SU-DHL-6 (cell line): ENCODE results near the gene GCN1.

Experiments
- H2AFZ ChIP-seq: fragments of 200-600 bp; sonication (generic); 2 replicates; pipeline ENCODE4 v1.6.1; 2014; ENCODE audit warnings: low read depth, mild to moderate bottlenecking, moderate library complexity, mixed read lengths, antibody characterized with exemption, low read length; ENCODE audit not compliant: severe bottlenecking
- H3F3A ChIP-seq: fragments of 200-600 bp; shearing (Covaris generic); 2 replicates; pipeline ENCODE4 v1.6.0; 2016; ENCODE audit warnings: antibody characterized with exemption, mild to moderate bottlenecking; ENCODE audit not compliant: insufficient read depth
- H3K27ac ChIP-seq: fragments of 200-600 bp; sonication (generic); 2 replicates; pipeline ENCODE4 v1.5.1; 2016; ENCODE audit warnings: low read depth, mild to moderate bottlenecking, low read length, moderate library complexity, mixed read lengths
- H3K27me3 ChIP-seq: fragments of 200-600 bp; sonication (generic), shearing (Covaris generic); 2 replicates; pipeline ENCODE4 v1.6.0; 2014; ENCODE audit warnings: mild to moderate bottlenecking, low read length
- H3K36me3 ChIP-seq: fragments of 200-600 bp; sonication (generic); 2 replicates; pipeline ENCODE4 v1.6.1; 2014; ENCODE audit warnings: mild to moderate bottlenecking, low read length, mixed read lengths
- H3K4me2 ChIP-seq: fragments of 300-600, 200-600 bp; shearing (Covaris generic), sonication (generic); 2 replicates; pipeline ENCODE4 v1.6.0; 2014; ENCODE audit warnings: low read length, low read depth, mild to moderate bottlenecking; ENCODE audit not compliant: poor library complexity, severe bottlenecking
- H3K4me3 ChIP-seq: fragments of 200-600 bp; sonication (generic); 2 replicates; pipeline ENCODE4 v1.5.1; 2014; ENCODE audit warnings: antibody characterized with exemption, low read length, mild to moderate bottlenecking, mixed read lengths; ENCODE audit not compliant: insufficient read depth, poor library complexity, severe bottlenecking
- H3K79me2 ChIP-seq: fragments of 200-600 bp; sonication (generic); 2 replicates; pipeline ENCODE4 v1.6.1; 2014; ENCODE audit warnings: mild to moderate bottlenecking, low read length, moderate library complexity; ENCODE audit not compliant: insufficient read depth
- H3K9ac ChIP-seq: fragments of 200-600 bp; sonication (generic); 2 replicates; pipeline ENCODE4 v1.7.0; 2014; ENCODE audit warnings: mild to moderate bottlenecking, low read length
- H3K9me2 ChIP-seq: fragments of 200-600 bp; sonication (generic); replicated peaks from 2 replicates; pipeline ENCODE4 v1.6.1; 2014; ENCODE audit warnings: low read length; ENCODE audit not compliant: insufficient read depth
- H3K9me3 ChIP-seq: fragments of 200-600 bp; sonication (generic); 2 replicates; pipeline ENCODE4 v1.6.1; 2014; ENCODE audit warnings: low read length, mixed read lengths; ENCODE audit not compliant: insufficient read depth
- H4K20me1 ChIP-seq: fragments of 200-600 bp; sonication (generic); 2 replicates; pipeline ENCODE4 v1.6.1; 2014; ENCODE audit warnings: low read depth, mild to moderate bottlenecking, antibody characterized with exemption, low read length, moderate library complexity, mixed read lengths
- CTCF ChIP-seq: fragments of 200-600 bp; sonication (generic); IDR thresholded peaks from one replicate; pipeline ENCODE4 v1.5.1; 2017; ENCODE audit warnings: antibody characterized with exemption, mild to moderate bottlenecking, low read length, moderate library complexity; ENCODE audit not compliant: insufficient read depth, poor library complexity, severe bottlenecking
- EZH2phosphoT487 ChIP-seq: fragments of 200-600 bp; sonication (generic), shearing (Covaris generic); conservative IDR thresholded peaks from 2 replicates; pipeline ENCODE4 v1.6.1; 2018; ENCODE audit warnings: mild to moderate bottlenecking, antibody characterized with exemption, low read length, moderate library complexity, mixed read lengths

The GCN1 gene

GRCh38 chr12:120121766-120122293 is 72.7 kb downstream of the GCN1 start:
- no peak for TF ChIP-seq CTCF
- no peak for TF ChIP-seq EZH2phosphoT487
- Histone ChIP-seq H3F3A (peaks cover 41% of the 10 kb centered on the region), H4K20me1 (no peaks in the 10 kb centered on the region), H3K36me3 (peaks cover 3% of the 10 kb centered on the region; the same call in 1 of the 2 replicates), H3K9ac (peak overlapping the region; percentile 6; the same call in 1 of the 2 replicates), H3K27me3 (no peaks in the 10 kb centered on the region), H3K27ac (peak overlapping the region; percentile 69), H3K4me2 (peak overlapping the region; percentile 35), H3K9me3 (no peaks in the 10 kb centered on the region), H3K9me2 (no peaks in the 10 kb centered on the region), H2AFZ (no peak overlapping the region), H3K79me2 (peaks cover 20% of the 10 kb centered on the region), H3K4me3 (no peak overlapping the region)

- Histone ChIP-seq H3K9me2 (no peaks in the 10 kb centered on the region), H3K9me3 (no peaks in the 10 kb centered on the region), H3K4me3 (no peak overlapping the region), H2AFZ (no peak overlapping the region), H3K36me3 (peaks cover 3% of the 10 kb centered on the region; the same call in 1 of the 2 replicates), H3K4me2 (peak overlapping the region; percentile 35), H4K20me1 (no peaks in the 10 kb centered on the region), H3K27ac (peak overlapping the region; percentile 69), H3K27me3 (no peaks in the 10 kb centered on the region), H3K9ac (peak overlapping the region; percentile 6; the same call in 1 of the 2 replicates), H3F3A (peaks cover 40% of the 10 kb centered on the region), H3K79me2 (peaks cover 20% of the 10 kb centered on the region)
- no peak for TF ChIP-seq CTCF
- TF ChIP-seq EZH2phosphoT487 = no peak
Measured at GRCh38 chr12:120121343-120121742, 73.2 kb downstream of the GCN1 start.

- Histone ChIP-seq H3K27ac (peak overlapping the region; percentile 78), H3K79me2 (peaks cover 38% of the 10 kb centered on the region), H3K4me3 (no peak overlapping the region), H2AFZ (no peak overlapping the region), H4K20me1 (no peaks in the 10 kb centered on the region; the same call in 1 of the 2 replicates), H3K27me3 (no peaks in the 10 kb centered on the region), H3K9ac (peak overlapping the region; percentile 16), H3K9me3 (no peaks in the 10 kb centered on the region), H3K9me2 (no peaks in the 10 kb centered on the region), H3K4me2 (peak overlapping the region; percentile 86), H3F3A (peaks cover 29% of the 10 kb centered on the region), H3K36me3 (peaks cover 3% of the 10 kb centered on the region; the same call in 1 of the 2 replicates)
- TF ChIP-seq CTCF = no peak
- TF ChIP-seq EZH2phosphoT487 = no peak
Measured at GRCh38 chr12:120119271-120119973, 75.1 kb downstream of the GCN1 start.
